C4-2B (cell line): ENCODE measurements around the gene CHI3L1.

Experiments
- H3K27ac ChIP-seq: fragments of 450-650 bp; 2 replicates; pipeline ENCODE4 v1.5.1; 2017
- ZFX ChIP-seq: fragments of 450-650 bp; IDR thresholded peaks from 2 replicates; pipeline ENCODE4 v1.6.1; 2017
- TF ChIP-seq, protein P1 (sequence below): fragments of 450-650 bp; conservative IDR thresholded peaks from 2 replicates; pipeline ENCODE4 v1.5.1; 2017; ENCODE audit warnings: mild to moderate bottlenecking

The CHI3L1 gene

DNA sequence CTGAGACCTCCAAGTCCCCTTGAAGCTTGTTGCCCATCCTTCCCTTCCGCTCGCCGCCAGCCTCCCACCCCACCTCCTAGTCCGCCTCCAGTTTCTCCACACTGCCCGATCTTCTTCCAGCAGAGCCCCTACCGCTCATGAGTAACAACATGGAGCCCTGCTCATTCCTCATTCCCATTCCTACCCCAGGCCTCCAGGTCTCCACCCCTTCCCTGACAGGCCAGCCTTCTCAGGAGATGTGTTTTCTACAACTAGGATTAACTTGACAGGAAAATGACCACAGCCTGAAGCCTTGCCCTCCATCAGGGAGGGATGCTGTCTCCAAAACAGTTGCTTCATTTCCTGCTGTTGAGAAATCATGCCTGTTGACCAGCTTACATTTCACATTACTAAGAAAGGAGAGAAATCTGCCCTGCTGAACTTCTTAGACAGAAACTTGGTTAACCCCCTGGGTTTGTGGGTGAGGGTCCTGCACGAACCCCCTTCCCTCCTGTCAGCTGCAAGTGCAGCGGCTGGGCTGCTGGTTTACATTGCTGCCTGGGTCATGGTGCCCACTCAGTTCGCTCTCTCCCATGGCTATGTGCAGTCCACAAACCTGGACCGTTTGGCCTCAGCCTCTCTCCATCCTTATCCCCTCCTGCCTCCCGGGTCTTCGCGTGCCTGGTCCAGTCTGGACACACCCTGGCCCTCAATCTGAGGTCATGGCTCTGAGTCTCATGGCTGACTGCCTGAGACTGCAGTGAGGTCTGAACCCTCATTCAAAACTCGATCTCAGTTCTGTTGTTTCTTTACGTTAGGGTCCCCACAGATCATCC is 16.1 kb upstream of the CHI3L1 start:
- H3K27ac ChIP-seq: no peak overlapping the region
- TF ChIP-seq ZFX: no peak
- TF ChIP-seq, protein P1, sequence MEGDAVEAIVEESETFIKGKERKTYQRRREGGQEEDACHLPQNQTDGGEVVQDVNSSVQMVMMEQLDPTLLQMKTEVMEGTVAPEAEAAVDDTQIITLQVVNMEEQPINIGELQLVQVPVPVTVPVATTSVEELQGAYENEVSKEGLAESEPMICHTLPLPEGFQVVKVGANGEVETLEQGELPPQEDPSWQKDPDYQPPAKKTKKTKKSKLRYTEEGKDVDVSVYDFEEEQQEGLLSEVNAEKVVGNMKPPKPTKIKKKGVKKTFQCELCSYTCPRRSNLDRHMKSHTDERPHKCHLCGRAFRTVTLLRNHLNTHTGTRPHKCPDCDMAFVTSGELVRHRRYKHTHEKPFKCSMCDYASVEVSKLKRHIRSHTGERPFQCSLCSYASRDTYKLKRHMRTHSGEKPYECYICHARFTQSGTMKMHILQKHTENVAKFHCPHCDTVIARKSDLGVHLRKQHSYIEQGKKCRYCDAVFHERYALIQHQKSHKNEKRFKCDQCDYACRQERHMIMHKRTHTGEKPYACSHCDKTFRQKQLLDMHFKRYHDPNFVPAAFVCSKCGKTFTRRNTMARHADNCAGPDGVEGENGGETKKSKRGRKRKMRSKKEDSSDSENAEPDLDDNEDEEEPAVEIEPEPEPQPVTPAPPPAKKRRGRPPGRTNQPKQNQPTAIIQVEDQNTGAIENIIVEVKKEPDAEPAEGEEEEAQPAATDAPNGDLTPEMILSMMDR: no peak

DNA sequence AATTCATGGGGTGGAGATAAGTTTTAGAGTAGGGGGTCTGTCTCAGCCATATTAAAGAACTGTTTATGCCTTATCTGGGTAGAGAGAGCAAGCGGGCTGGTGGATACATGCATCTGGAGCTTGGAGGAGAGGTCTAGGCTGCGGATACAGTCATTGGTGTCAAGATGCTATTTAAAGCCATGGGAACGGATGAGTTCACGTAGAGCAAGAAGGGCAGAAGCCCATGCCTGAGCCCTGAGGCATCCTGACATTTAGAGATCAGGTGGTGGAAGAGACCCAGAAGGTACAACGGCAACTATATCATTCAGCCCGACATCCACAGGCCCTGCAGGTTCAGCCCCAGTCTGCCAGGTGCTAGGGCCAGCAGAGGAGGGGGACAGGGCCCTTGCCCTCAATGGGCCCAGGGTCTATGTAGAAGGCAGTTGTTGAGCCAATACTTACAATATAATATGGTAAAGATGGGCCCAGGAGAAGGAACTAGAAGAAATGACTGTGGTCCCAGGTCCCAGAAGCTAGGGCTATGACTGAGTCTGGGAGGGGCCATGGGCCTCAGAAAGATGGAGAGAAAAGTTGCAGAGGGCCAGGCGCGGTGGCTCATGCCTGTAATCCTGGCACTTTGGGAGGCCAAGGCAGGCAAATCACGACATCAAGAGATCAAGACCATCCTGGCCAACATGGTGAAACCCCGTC is 15.2 kb upstream of the CHI3L1 start:
- TF ChIP-seq, protein P1: no peak
- TF ChIP-seq ZFX: no peak
- H3K27ac ChIP-seq: no peak overlapping the region

DNA sequence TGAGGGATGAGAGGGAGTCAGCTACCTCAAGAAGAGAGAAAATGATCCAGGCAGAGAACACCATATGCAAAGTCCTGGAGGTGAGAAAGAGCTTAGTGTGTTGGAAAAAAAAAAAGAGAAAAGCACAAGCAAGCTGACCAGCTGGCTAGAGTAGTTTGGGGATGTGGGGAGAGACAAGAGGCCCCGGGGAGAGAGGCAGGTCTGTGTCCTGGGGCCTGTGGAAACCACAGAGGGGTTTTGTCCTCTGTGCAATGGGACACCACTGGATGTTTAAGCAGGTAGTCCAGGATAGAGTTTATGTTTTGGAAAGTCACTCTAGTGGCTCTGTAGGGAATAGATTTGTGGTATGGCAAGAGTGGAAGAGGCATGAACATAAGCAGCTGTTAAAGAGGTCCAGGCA is 14.4 kb upstream of the CHI3L1 start:
- no peak for TF ChIP-seq ZFX
- TF ChIP-seq, protein P1: no peak

DNA sequence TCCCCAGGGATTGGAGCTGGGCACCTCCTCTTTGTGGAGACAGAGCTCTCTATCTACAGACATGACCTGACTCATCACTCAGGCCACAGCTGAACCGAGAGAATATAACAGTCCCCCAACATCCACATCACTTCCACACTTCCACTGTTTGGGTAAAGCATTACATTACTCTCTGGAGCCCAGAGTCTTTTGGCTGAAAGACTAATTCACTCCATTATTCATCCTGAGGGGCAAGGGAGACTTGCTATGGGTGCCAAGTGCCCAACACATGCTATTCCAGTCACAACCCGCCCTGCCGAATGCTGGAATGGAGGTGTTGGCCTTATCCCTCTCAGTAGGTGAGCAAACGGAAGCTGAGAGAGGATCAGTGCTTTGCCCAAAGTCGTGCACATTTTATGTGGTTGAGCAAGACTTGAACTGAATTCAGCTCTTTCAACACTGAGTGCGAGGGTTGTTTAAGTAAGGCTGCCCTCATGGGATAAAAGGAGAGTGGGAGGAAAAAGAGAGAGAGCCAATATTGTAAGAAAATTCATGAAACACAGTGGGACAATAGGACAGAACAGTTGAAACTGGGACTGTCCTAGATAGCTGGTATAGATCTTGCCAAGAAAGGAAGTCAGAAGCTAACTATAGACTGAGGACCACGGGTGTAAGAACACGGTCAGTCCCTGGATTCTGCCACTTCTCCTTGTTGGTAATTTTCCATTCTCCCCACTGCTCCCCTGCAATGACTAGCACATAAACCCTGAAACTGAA is 13.5 kb upstream of the CHI3L1 start:
- no peak overlapping the region for H3K27ac ChIP-seq
- TF ChIP-seq, protein P1: no peak
- TF ChIP-seq ZFX: no peak

More for the DNA sequence above, 14.4 kb upstream of the CHI3L1 start:
- no peak overlapping the region for H3K27ac ChIP-seq

DNA sequence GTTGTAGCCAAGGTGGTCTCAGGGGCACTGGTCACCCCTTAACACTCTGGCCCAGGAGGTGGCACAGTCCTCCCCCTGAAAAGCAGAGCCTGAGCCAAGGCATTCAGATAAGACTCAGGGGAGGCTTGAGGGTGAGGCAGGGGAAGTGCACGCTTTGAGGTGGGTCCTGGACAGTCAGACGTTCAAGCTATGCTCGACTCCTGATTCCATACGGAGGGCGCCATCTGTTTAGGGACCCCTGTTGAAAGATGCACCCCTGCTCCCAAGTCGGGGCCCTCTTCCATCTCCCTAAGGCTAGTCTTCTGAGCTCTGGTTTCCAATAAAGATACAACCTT is 12.9 kb upstream of the CHI3L1 start:
- H3K27ac ChIP-seq: no peak overlapping the region
- no peak for TF ChIP-seq ZFX
- TF ChIP-seq, protein P1: no peak

DNA sequence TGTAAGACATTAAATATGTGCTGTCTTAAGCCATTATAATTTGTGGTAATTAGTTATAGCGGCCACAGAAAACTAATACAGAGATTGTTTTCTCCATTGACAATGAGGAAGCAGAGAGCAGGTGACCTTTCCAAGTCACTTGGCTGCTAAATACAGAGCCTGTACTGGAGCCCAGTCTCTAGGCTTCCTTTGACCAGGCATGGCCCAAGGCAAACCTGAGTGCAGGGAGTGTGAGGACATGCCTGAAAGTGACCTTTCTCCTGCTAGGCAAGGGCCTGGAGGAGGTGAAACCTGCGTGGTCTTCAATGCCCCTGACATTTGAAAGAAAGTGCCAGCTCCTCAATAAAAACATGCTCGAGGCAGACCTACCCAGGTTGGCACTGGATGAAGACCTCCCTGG is 12.5 kb upstream of the CHI3L1 start:
- no peak for TF ChIP-seq ZFX
- TF ChIP-seq, protein P1: no peak
- no peak overlapping the region for H3K27ac ChIP-seq

DNA sequence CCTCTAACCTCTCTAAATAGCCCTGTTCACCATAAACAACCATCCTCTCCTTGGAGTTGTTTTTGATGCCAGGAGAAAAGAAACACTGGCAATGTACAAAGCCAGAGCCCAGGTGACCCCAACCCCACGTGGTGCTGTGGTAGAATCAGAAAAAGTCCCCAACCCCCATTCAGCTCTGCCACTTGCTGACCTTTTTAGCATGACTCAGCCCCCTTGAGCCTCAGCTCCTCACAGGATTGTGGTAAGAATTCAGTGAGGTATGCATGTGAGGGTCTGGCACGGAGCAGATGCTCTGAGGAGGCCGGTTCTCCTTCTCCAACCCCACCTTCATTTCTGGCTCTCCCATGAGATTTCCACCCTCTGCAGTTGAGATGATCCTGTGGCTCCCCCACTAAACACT is 11.1 kb upstream of the CHI3L1 start:
- TF ChIP-seq, protein P1: no peak
- TF ChIP-seq ZFX: no peak

More for the DNA sequence above, 11.1 kb upstream of the CHI3L1 start:
- H3K27ac ChIP-seq: no peak overlapping the region
